ENCODE data around the gene TRIP4. TPM values are rescaled to one million over a fixed set of nuclear protein-coding genes. Genes with fewer than 3 reads are reported as not detected.
"Not testable (repeated sequence)": the region's sequence is repeated elsewhere in the genome, so short reads cannot be mapped to it uniquely, and the experiment has no call there.

Gene TRIP4
- total RNA-seq, 1 donor from 2014 or later: 27.5 TPM

DNA sequence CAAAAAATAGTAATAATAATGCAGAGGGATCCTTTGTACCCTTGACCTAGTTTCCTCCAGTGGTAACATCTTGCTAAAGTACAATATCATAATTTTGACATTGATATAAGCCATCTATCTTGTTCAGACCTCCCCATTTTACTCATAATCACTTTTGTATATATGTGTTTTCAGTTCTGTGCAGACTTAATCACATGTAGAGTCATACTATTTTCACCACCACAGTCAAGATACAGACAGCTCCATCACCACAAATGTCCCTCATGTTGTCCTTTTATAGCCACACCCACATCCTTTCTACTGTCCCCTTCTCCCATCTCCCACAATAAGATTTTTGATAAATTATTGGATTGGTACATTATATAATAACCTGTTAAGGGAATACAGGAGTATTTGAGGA is 98.2 kb downstream of the TRIP4 start:
- Histone ChIP-seq H3K9me3 (no peaks in the 10 kb centered on the region), H3K27ac (no peak overlapping the region), H3K4me3 (no peak overlapping the region), H3K4me1 (no peaks in the 10 kb centered on the region), H3K36me3 (no peaks in the 10 kb centered on the region), H3K27me3 (no peaks in the 10 kb centered on the region)
- intact Hi-C loops (cut with DNase I): no loop called here
- DNase-seq (no peak), ATAC-seq (no peak)
- no peak for TF ChIP-seq CTCF (IDR thresholded peaks at IDR 0.05)

- intact Hi-C loops (cut with DNase I): no loop called here
- H3K36me3 ChIP-seq: peaks cover 3% of the 10 kb centered on the region
- no peak for TF ChIP-seq CTCF (IDR thresholded peaks at IDR 0.05)
These were observed 103.1 kb downstream of the TRIP4 start for GRCh38 chr15:64490598-64491259.

GRCh38 chr15:64493641-64494040 is 106.0 kb downstream of the TRIP4 start:
- ATAC-seq (no peak), DNase-seq (no peak)
- Histone ChIP-seq H3K27me3 (no peaks in the 10 kb centered on the region), H3K4me3 (no peak overlapping the region), H3K36me3 (peaks cover 6% of the 10 kb centered on the region), H3K9me3 (no peaks in the 10 kb centered on the region), H3K4me1 (no peaks in the 10 kb centered on the region), H3K27ac (no peak overlapping the region)
- TF ChIP-seq CTCF (IDR thresholded peaks at IDR 0.05): no peak
- intact Hi-C loops (cut with DNase I): no loop called here

More at GRCh38 chr15:64490598-64491259, 103.1 kb downstream of the TRIP4 start:
- DNase-seq: no peak
- Histone ChIP-seq H3K4me1 (no peaks in the 10 kb centered on the region), H3K27ac (no peak overlapping the region), H3K9me3 (no peaks in the 10 kb centered on the region), H3K27me3 (no peaks in the 10 kb centered on the region), H3K4me3 (no peak overlapping the region)
- ATAC-seq: no peak

DNA sequence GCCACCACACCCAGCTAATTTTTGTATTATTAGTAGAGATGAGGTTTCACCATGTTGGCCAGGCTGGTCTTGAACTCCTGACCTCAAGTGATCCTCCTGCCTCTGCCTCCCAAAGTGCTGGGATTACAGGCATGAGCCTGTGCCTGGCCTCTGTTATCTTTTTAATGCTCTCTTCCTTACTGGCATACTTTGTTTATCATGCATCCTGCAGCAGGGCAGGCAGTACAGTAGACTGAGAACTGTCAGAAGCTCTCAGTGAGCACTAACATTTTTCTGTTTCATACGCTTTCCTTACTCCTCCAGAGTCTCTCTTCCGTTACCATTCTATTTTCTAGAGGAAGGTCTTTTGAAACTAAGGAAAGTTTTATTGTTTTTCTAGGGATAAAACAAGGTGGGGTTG is 108.3 kb downstream of the TRIP4 start:
- H3K27me3 ChIP-seq; H3K9me3 ChIP-seq; DNase-seq; ATAC-seq; H3K4me1 ChIP-seq; intact Hi-C loops (cut with DNase I); H3K27ac ChIP-seq; H3K4me3 ChIP-seq: not testable (repeated sequence)
- H3K36me3 ChIP-seq: peaks cover 21% of the 10 kb centered on the region

- H3K36me3 ChIP-seq: peaks cover 17% of the 10 kb centered on the region
- TF ChIP-seq CTCF (IDR thresholded peaks at IDR 0.05): no peak
- DNase-seq: no peak
- H3K4me1 ChIP-seq: peaks cover 36% of the 10 kb centered on the region
- ATAC-seq: no peak
- no peaks in the 10 kb centered on the region for H3K27me3 ChIP-seq
- intact Hi-C loops (cut with DNase I): no loop called here
- H3K4me3 ChIP-seq: no peak overlapping the region
- H3K27ac ChIP-seq: no peak overlapping the region
- H3K9me3 ChIP-seq: no peaks in the 10 kb centered on the region
These were observed 113.2 kb downstream of the TRIP4 start for GRCh38 chr15:64500695-64501395.

GRCh38 chr15:64501396-64501715 is 113.7 kb downstream of the TRIP4 start:
- Histone ChIP-seq H3K27ac (no peak overlapping the region), H3K4me1 (peaks cover 36% of the 10 kb centered on the region), H3K36me3 (peaks cover 15% of the 10 kb centered on the region), H3K27me3 (no peaks in the 10 kb centered on the region), H3K9me3 (no peaks in the 10 kb centered on the region), H3K4me3 (no peak overlapping the region)
- no peak for DNase-seq
- ATAC-seq: no peak
- intact Hi-C loops (cut with DNase I): no loop called here
- TF ChIP-seq CTCF (IDR thresholded peaks at IDR 0.05): no peak
